Neutrophil (primary cell): ENCODE data around the gene PES1.

ENCODE experiments used
- H3K27ac ChIP-seq: fragments of 200-600 bp; sonication (generic); 2 replicates; pipeline ENCODE4 v1.5.1; 2016; ENCODE audit warnings: mild to moderate bottlenecking, moderate library complexity
- H3K27me3 ChIP-seq: fragments of 200-600 bp; sonication (generic); 2 replicates; pipeline ENCODE4 v1.6.0; 2016; ENCODE audit warnings: mild to moderate bottlenecking
- H3K36me3 ChIP-seq: fragments of 200-600 bp; sonication (generic); 2 replicates; pipeline ENCODE4 v1.5.1; 2017
- H3K4me1 ChIP-seq, 2 experiments: fragments of 200-600 bp in 1 of 2; sonication (generic) in 1 of 2; 1 replicate in 1 of 2; 2 replicates in 1 of 2; pipeline versions ENCODE4 v1.5.1 to v1.6.1; 2013 to 2016; ENCODE audit warnings: low read depth in 1 of 2, low read length in 1 of 2, mild to moderate bottlenecking in 1 of 2, moderate library complexity in 1 of 2; ENCODE audit not compliant: control insufficient read depth in 1 of 2, insufficient read depth in 1 of 2
- H3K4me3 ChIP-seq, 2 experiments: fragments of 200-600 bp in 1 of 2; sonication (generic) in 1 of 2; 1 replicate in 1 of 2; 2 replicates in 1 of 2; pipeline ENCODE4 v1.5.1; 2013 to 2016; ENCODE audit warnings: low read depth in 1 of 2, low read length in 1 of 2, mild to moderate bottlenecking in 1 of 2, moderate library complexity in 1 of 2
- H3K9me3 ChIP-seq: fragments of 200-600 bp; sonication (generic); 2 replicates; pipeline ENCODE4 v1.5.1; 2016
- CTCF ChIP-seq: fragments of 200-600 bp; sonication (generic); IDR thresholded peaks from 2 replicates; pipeline ENCODE4 v1.5.1; 2016; ENCODE audit warnings: antibody characterized with exemption

Gene PES1

GRCh38 chr22:30591588-30592359 is at the start of gene PES1:
PES1 (minus strand) TSS chr22:30591910; CDS start chr22:30591833, 77 bp downstream.
- peaks cover 17% of the 10 kb centered on the region for H3K36me3 ChIP-seq
- H3K27ac ChIP-seq = peak within 1 kb of the TSS; percentile 83
- H3K4me3 ChIP-seq = peak within 1 kb of the TSS; percentile 63
- H3K27me3 ChIP-seq = peaks cover 30% of the 10 kb centered on the region
- H3K4me1 ChIP-seq = peaks cover 11 to 13% of the 10 kb centered on the region in 2 experiments
- TF ChIP-seq CTCF = no peak
- H3K9me3 ChIP-seq = no peaks in the 10 kb centered on the region

- no peak overlapping the region for H3K27ac ChIP-seq
- H3K4me3 ChIP-seq = no peak overlapping the region
- H3K9me3 ChIP-seq = no peaks in the 10 kb centered on the region
- peaks cover 21% of the 10 kb centered on the region for H3K27me3 ChIP-seq
- H3K36me3 ChIP-seq = no peaks in the 10 kb centered on the region
- TF ChIP-seq CTCF = no peak
- H3K4me1 ChIP-seq = peaks cover 6 to 8% of the 10 kb centered on the region in 2 experiments
Observed at GRCh38 chr22:30640839-30641430, 49.2 kb upstream of the PES1 start.

GRCh38 chr22:30640361-30640760 is 48.7 kb upstream of the PES1 start:
- H3K27me3 ChIP-seq = peaks cover 27% of the 10 kb centered on the region
- no peak for TF ChIP-seq CTCF
- no peaks in the 10 kb centered on the region for H3K9me3 ChIP-seq
- no peaks in the 10 kb centered on the region for H3K36me3 ChIP-seq
- H3K27ac ChIP-seq = no peak overlapping the region
- peaks cover 10 to 14% of the 10 kb centered on the region in 2 experiments for H3K4me1 ChIP-seq
- H3K4me3 ChIP-seq = no peak overlapping the region

- TF ChIP-seq CTCF = no peak
- H3K4me3 ChIP-seq = no peak overlapping the region
- H3K4me1 ChIP-seq = peaks cover 20 to 25% of the 10 kb centered on the region in 2 experiments
- no peak overlapping the region for H3K27ac ChIP-seq
- H3K27me3 ChIP-seq = peaks cover 46% of the 10 kb centered on the region
- H3K9me3 ChIP-seq = no peaks in the 10 kb centered on the region
- H3K36me3 ChIP-seq = no peaks in the 10 kb centered on the region
Observed at GRCh38 chr22:30637701-30638114, 46.0 kb upstream of the PES1 start.

- H3K4me1 ChIP-seq = peaks cover 20 to 25% of the 10 kb centered on the region in 2 experiments
- H3K36me3 ChIP-seq = no peaks in the 10 kb centered on the region
- H3K27ac ChIP-seq = no peak overlapping the region
- peak overlapping the region; percentile 59 to 68 for H3K4me3 ChIP-seq
- TF ChIP-seq CTCF = no peak
- H3K9me3 ChIP-seq = no peaks in the 10 kb centered on the region
- peaks cover 46% of the 10 kb centered on the region for H3K27me3 ChIP-seq
Observed at GRCh38 chr22:30636226-30637077, 44.7 kb upstream of the PES1 start.
